Spleen (tissue), 11 donors: ENCODE data around the gene ZFYVE28. TPM values are rescaled to one million over a fixed set of nuclear protein-coding genes. Genes with fewer than 3 reads are reported as not detected.

Experiments used
- DNase-seq: peaks from one replicate; pipeline ENCODE4 v3.0.0-alpha.2; 2020
- H3K27ac ChIP-seq, 8 donors: fragments of 200-600 bp; sonication (generic) in 7 of 8; 1 replicate in 4 of 8; 2 replicates in 4 of 8; pipeline versions ENCODE4 v1.5.0 to v1.8.0; 2016 to 2021; ENCODE audit warnings: inconsistent platforms in 4 of 8, mild to moderate bottlenecking in 4 of 8, moderate library complexity in 1 of 8
- H3K27me3 ChIP-seq, 7 donors: fragments of 200-600 bp; sonication (generic) in 6 of 7; replicated peaks in 1 of 7; 1 replicate in 4 of 7; 2 replicates in 3 of 7; pipeline versions ENCODE4 v1.5.0 to v1.8.0; 2016 to 2021; ENCODE audit warnings: inconsistent platforms in 3 of 7, mild to moderate bottlenecking in 1 of 7
- H3K36me3 ChIP-seq, 6 donors: fragments of 200-600 bp; sonication (generic) in 5 of 6; 1 replicate in 4 of 6; 2 replicates in 2 of 6; pipeline versions ENCODE4 v1.5.0 to v1.8.0; 2016 to 2021; ENCODE audit warnings: inconsistent platforms in 2 of 6
- H3K4me1 ChIP-seq, 6 donors: fragments of 200-600 bp; sonication (generic) in 5 of 6; 1 replicate in 3 of 6; 2 replicates in 3 of 6; pipeline versions ENCODE4 v1.5.0 to v1.8.0; 2016 to 2021; ENCODE audit warnings: inconsistent platforms in 3 of 6
- H3K4me3 ChIP-seq, 8 donors: fragments of 200-600 bp; sonication (generic) in 7 of 8; 1 replicate in 4 of 8; 2 replicates in 4 of 8; pipeline versions ENCODE4 v1.5.0 to v1.8.0; 2016 to 2021; ENCODE audit warnings: inconsistent platforms in 4 of 8, mild to moderate bottlenecking in 4 of 8, moderate library complexity in 2 of 8
- H3K9me3 ChIP-seq, 8 donors: fragments of 200-600 bp; sonication (generic) in 7 of 8; 1 replicate in 4 of 8; 2 replicates in 4 of 8; pipeline versions ENCODE4 v1.5.0 to v1.8.0; 2016 to 2021; ENCODE audit warnings: inconsistent platforms in 4 of 8
- POLR2A ChIP-seq, 3 donors: fragments of 450-650 bp; IDR thresholded peaks; one replicate each; pipeline ENCODE4 v1.5.1; 2017; ENCODE audit warnings: antibody characterized with exemption in 3 of 3, mild to moderate bottlenecking in 1 of 3
- POLR2AphosphoS5 ChIP-seq, 3 donors: sonication (generic); formaldehyde crosslinking; IDR thresholded peaks; one replicate each; pipeline ENCODE4 v1.5.1; 2017; ENCODE audit warnings: antibody characterized with exemption in 3 of 3
- WGBS, 5 donors: extraction: QIAGEN DNeasy Blood & Tissue Kit in 3 of 5; methylation state at CpG; one replicate each; pipeline versions ENCODE4 v1.1.5 to v1.1.7; 2013 to 2018; 5-methylcytosine and 5-hydroxymethylcytosine counted together
- intact Hi-C: fragments of 100-400 bp; cut with DNase I; formaldehyde crosslinking; loops from one replicate; pipeline ENCODE4 v1.15.0; 2023; ENCODE audit warnings: low total_unique reads
- polyA plus RNA-seq, 3 donors: library from polyadenylated mRNA; stranded (reverse); fragments of 200-250 nt; gene quantifications; one replicate each; pipeline ENCODE4 v1.2.1, GENCODE V29; 2013
- total RNA-seq, 7 donors: library from RNA; depleted of rRNA in 3 of 7; stranded (reverse); fragments of >200 nt in 3 of 7; fragmentation: NEBNext Ultra II Directional in 4 of 7; extraction: Animal tissue kit (Norgen Biotek cat#: 25700) in 4 of 7; gene quantifications; one replicate each; pipeline versions ENCODE4 v1.1.0 to v1.2.1, GENCODE V29; 2016 to 2021
- TF ChIP-seq, protein P1 (sequence below), 11 experiments: fragments of 200-600 bp in 7 of 11; fragments of 450-650 bp in 4 of 11; sonication (generic) in 4 of 11; IDR thresholded peaks in 8 of 11; conservative IDR thresholded peaks in 3 of 11; 1 replicate in 7 of 11; 2 replicates in 4 of 11; pipeline versions ENCODE4 v1.4.0 to v1.8.0; 2016 to 2021; ENCODE audit warnings: antibody characterized with exemption in 11 of 11, inconsistent platforms in 4 of 11, mild to moderate bottlenecking in 1 of 11
- donor health status: healthy with polysubstance abuse.
- donor health status: DM: no; HTN: no; CAD: no; lungs with moderate emphysema.
- donor health status: DM: no; HTN: no; CAD: no.
- donor health status: Bipolar disorder and iron deficiency.
- donor health status: healthy.
- donor health status: DM: no; HTN: no; CAD: no.
- donor health status: DM: yes; HTN: yes; CAD: no.

Gene ZFYVE28
- total and polyA plus RNA-seq, 10 donors = 2.7 to 31.3 (median 12.6) TPM

DNA sequence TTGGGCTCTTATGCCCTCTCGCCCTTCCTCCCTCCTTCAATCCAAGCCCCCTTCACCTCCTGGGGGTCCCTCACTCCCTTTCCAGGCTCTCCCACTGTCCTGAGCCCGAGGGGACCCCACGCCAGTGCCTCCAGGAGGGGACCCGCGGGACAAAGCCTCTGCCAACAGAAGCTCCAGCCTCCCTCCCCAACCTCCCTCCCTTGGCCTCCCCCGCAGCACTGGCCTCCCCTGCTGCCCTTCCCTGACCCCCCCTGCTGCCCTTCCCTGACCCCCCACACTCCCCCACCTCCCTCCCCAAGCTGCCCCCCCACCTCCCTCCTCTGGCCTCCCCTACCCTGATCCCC, 85.5 kb downstream of the ZFYVE28 start:
- peak; percentile 56 for DNase-seq
- H3K4me1 ChIP-seq = peaks cover 0 to 11% (median 5%) of the 10 kb centered on the region in 6 donors
- H3K36me3 ChIP-seq = peaks cover 0 to 32% (median 0%) of the 10 kb centered on the region in 6 donors
- peaks cover 0 to 19% (median 16%) of the 10 kb centered on the region in 8 donors for H3K9me3 ChIP-seq
- intact Hi-C loops = no loop called here
- TF ChIP-seq, protein P1, sequence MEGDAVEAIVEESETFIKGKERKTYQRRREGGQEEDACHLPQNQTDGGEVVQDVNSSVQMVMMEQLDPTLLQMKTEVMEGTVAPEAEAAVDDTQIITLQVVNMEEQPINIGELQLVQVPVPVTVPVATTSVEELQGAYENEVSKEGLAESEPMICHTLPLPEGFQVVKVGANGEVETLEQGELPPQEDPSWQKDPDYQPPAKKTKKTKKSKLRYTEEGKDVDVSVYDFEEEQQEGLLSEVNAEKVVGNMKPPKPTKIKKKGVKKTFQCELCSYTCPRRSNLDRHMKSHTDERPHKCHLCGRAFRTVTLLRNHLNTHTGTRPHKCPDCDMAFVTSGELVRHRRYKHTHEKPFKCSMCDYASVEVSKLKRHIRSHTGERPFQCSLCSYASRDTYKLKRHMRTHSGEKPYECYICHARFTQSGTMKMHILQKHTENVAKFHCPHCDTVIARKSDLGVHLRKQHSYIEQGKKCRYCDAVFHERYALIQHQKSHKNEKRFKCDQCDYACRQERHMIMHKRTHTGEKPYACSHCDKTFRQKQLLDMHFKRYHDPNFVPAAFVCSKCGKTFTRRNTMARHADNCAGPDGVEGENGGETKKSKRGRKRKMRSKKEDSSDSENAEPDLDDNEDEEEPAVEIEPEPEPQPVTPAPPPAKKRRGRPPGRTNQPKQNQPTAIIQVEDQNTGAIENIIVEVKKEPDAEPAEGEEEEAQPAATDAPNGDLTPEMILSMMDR (IDR thresholded peaks at IDR 0.05 in 8 of 11, conservative IDR thresholded peaks at IDR 0.05 in 3 of 11) = no peak
- TF ChIP-seq POLR2A (IDR thresholded peaks at IDR 0.05) (no peak), POLR2AphosphoS5 (IDR thresholded peaks at IDR 0.05) (no peak)
- no peak overlapping the region for H3K27ac ChIP-seq
- no peak overlapping the region for H3K4me3 ChIP-seq
- H3K27me3 ChIP-seq = no peaks in the 10 kb centered on the region
- 78 to 89% (median 86%) methylated on average over 6 of the region's 6 CpGs for WGBS, 5 donors

DNA sequence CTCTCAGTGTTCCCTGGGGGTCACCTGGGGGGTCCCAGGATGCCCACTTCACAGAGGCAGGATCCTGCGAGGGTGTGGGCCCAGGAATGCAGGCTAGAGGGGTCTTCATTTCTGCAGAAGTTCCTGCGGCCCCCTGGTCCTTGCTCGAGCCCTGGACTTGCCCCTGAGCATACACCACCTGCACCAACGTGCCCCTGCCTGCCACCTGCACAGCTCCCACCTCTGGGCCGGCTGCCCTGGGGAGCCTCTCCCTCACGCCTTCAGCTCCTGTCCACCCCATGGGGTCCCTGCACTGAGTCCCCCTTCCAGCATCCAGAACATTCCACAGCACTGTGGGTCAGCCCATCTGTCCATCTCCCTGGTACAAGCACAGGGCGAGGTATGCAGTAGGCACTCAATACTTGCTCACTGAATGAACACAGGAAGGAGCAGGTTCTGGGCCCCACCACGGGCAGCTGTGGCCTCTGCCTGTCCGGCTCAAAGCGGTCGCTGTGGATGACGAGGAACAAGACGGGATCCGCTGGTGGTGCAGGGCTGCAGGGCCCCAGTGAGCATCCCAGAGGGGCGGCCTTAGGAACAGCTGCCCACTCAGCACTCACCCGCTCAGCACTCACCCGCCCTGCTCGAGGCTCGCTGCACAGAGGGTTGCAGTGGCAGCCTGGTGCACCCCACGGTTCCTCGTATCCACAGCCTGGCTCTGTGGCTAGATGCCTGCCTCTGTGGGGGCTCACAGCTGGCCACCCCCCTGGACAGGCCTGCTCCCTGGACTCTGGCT, 86.1 kb downstream of the ZFYVE28 start:
- Histone ChIP-seq H3K27me3 (no peaks in the 10 kb centered on the region), H3K27ac (no peak overlapping the region), H3K4me3 (no peak overlapping the region), H3K9me3 (peaks cover 0 to 25% (median 21%) of the 10 kb centered on the region in 8 donors), H3K36me3 (peaks cover 0 to 31% (median 0%) of the 10 kb centered on the region in 6 donors), H3K4me1 (peaks cover 0 to 11% (median 5%) of the 10 kb centered on the region in 6 donors)
- WGBS, 5 donors = 83 to 93% (median 88%) methylated on average over 10 to 21 of the region's 21 CpGs
- DNase-seq = peak; percentile 69
- TF ChIP-seq POLR2A (IDR thresholded peaks at IDR 0.05) (no peak), POLR2AphosphoS5 (IDR thresholded peaks at IDR 0.05) (no peak)
- TF ChIP-seq, protein P1 (IDR thresholded peaks at IDR 0.05 in 8 of 11, conservative IDR thresholded peaks at IDR 0.05 in 3 of 11) = no peak
- intact Hi-C loops = no loop called here

DNA sequence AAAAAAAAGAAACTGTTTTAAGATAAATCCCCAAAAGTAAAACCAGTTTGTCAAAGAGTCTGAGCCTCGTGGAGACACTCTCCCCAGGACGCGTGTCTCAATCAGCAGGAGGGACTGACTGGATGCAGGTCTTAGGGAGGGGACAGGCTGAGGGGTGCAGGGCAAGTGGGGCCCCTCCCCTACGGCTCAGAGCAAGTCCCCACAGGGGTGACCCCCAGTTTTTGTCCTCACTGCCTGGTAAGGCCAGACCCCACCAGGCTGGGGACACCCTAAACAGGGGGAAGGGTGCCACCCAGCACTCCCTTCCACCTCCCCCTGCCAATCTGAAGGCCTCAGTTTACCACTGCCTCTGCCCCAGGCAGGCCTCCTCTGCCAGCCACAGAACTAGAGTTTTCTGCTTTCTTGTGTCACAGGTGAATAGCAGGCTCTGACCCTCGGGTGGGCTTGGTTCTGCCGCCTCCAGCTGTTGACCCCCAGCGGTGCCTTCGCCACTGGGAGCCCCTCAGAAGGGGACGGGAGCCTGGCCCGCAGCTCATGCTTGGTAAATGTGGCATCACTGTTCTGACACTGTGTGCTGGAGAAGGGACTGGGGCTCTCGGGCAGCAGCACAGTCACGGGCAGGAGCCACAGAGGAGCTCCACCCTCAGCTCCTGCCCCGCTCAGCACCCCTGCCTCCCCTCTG, 86.8 kb downstream of the ZFYVE28 start:
- Histone ChIP-seq H3K4me1 (peaks cover 0 to 11% (median 5%) of the 10 kb centered on the region in 6 donors), H3K4me3 (no peak overlapping the region), H3K9me3 (peaks cover 0 to 32% (median 29%) of the 10 kb centered on the region in 8 donors), H3K27me3 (no peaks in the 10 kb centered on the region), H3K27ac (no peak overlapping the region), H3K36me3 (peaks cover 0 to 24% (median 0%) of the 10 kb centered on the region in 6 donors)
- DNase-seq = peak; percentile 61
- TF ChIP-seq, protein P1 (IDR thresholded peaks at IDR 0.05 in 8 of 11, conservative IDR thresholded peaks at IDR 0.05 in 3 of 11) = no peak
- TF ChIP-seq POLR2AphosphoS5 (IDR thresholded peaks at IDR 0.05) = no peak
- TF ChIP-seq POLR2A (IDR thresholded peaks at IDR 0.05) = no peak
- 90 to 95% (median 91%) methylated on average over 4 to 13 of the region's 13 CpGs for WGBS, 5 donors
- intact Hi-C loops = no loop called here

DNA sequence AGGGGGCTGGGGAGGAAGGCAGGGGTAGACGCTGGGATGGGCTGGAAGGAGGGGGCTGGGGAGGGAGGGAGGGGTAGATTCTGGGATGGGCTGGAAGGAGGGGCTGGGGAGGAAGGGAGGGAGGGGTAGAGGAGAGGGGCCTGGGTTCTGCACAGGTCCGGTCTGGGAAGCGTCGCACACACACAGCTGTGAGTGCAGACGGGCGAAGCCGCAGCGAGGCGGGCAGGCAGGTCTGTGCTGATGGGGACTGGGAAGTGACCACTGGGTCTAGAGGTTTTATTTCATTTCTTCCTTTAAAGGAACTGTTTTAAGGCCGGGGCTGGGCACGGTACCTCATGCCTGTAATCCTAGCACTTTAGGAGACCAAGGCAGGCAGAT, 87.4 kb downstream of the ZFYVE28 start:
- no peaks in the 10 kb centered on the region for H3K27me3 ChIP-seq
- H3K36me3 ChIP-seq = peaks cover 0 to 24% (median 0%) of the 10 kb centered on the region in 6 donors
- H3K4me1 ChIP-seq = peaks cover 0 to 11% (median 5%) of the 10 kb centered on the region in 6 donors
- TF ChIP-seq, protein P1 (IDR thresholded peaks at IDR 0.05 in 8 of 11, conservative IDR thresholded peaks at IDR 0.05 in 3 of 11) = no peak
- TF ChIP-seq POLR2AphosphoS5 (IDR thresholded peaks at IDR 0.05) = no peak
- TF ChIP-seq POLR2A (IDR thresholded peaks at IDR 0.05) = no peak
- H3K9me3 ChIP-seq = peaks cover 0 to 38% (median 32%) of the 10 kb centered on the region in 8 donors
- 71 to 94% (median 85%) methylated on average over 8 to 11 of the region's 11 CpGs for WGBS, 5 donors
- intact Hi-C loops = no loop called here
- DNase-seq = no peak
- no peak overlapping the region for H3K4me3 ChIP-seq
- H3K27ac ChIP-seq = no peak overlapping the region
